ENCODE results near the gene FAN1. TPM values are rescaled to one million over a fixed set of nuclear protein-coding genes. Genes with fewer than 3 reads are reported as not detected.

Gene FAN1
- total and polyA plus RNA-seq, 9 of the 15 experiments (the other 6 are each of a cell fraction or from before 2014, with no cell fraction given): 1.5 to 16.8 (median 12.0) TPM

DNA sequence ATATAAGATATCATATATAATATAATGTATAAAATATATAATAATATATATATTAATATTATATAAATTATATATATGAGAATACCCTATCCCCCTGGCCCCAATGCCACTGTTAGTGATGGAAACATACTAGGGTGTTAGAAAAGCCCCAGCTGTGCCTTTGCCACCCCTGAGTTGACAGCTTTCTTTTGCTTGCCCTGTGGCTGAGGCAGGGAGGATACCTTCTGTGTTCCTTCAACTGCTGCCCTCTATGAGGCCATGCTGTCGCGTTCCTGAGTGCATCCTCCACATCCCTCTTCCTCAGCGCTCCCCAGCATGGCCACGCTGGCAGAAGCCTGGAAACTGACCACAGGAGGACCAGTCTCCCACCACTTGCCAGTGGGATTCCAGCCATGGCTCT is 26.3 kb downstream of the FAN1 start:
- DNase-seq (ENCODE audit: extremely low read depth in 1 of 4, low spot score in 3 of 4) (no peak), ATAC-seq (no peak), FAIRE-seq (no peak)
- in situ Hi-C loops (cut with MboI) (no loop called here), intact Hi-C loops (cut with micrococcal nuclease) (no loop called here)
- Histone ChIP-seq H3K9ac (ENCODE audit: insufficient read depth in 1 of 2, low read depth in 2 of 2, low read length in 2 of 2) (no peak overlapping the region), H3K4me2 (ENCODE audit: insufficient read depth, low read length) (no peak overlapping the region), H3K4me1 (replicated peaks in 1 of 2; ENCODE audit: control insufficient read depth in 2 of 2, insufficient read depth in 2 of 2, low read length in 2 of 2) (no peaks in the 10 kb centered on the region), H3K27ac (ENCODE audit: extremely low read depth, low read depth, low read length) (no peak overlapping the region), H3K9me1 (ENCODE audit: control insufficient read depth, insufficient read depth, low read length) (no peaks in the 10 kb centered on the region), H3K4me3 (no peak overlapping the region), H3K79me2 (ENCODE audit: control insufficient read depth, insufficient read depth, low read length) (no peaks in the 10 kb centered on the region), H3K27me3 (ENCODE audit: control insufficient read depth in 2 of 2, insufficient read depth in 2 of 2, low read length in 2 of 2) (no peaks in the 10 kb centered on the region; a peak in 1 of 5 replicates), H3K36me3 (ENCODE audit: control insufficient read depth, insufficient read depth, low read length) (peaks cover 52% of the 10 kb centered on the region), H3K9me3 (replicated peaks; ENCODE audit: control insufficient read depth, insufficient read depth, low read depth, low read length) (no peaks in the 10 kb centered on the region), H2AFZ (ENCODE audit: low read depth, low read length) (no peak overlapping the region), H4K20me1 (replicated peaks; ENCODE audit: control insufficient read depth, insufficient read depth, low read length) (0 out of 2 replicates have a peak, but pooled peaks cover 6% of the 10 kb centered on the region)
- ChIA-PET POLR2A (interaction anchor here (0.9 kb wide), 1 partner anchor 30 kb away, joined by 3 read pairs; no protein-coding TSS in a partner anchor), CTCF (ENCODE audit: low intra/inter-chr PET ratio) (no interaction called here)
- no TSS peak for BruUV-seq (replicated peaks)
- TF ChIP-seq NBN (IDR thresholded peaks at IDR 0.05; ENCODE audit: low read depth) (no peak), MCM7 (IDR thresholded peaks at IDR 0.05) (no peak), PML (IDR thresholded peaks at IDR 0.05; ENCODE audit: low read length) (no peak), SRSF3 (IDR thresholded peaks at IDR 0.05; ENCODE audit: insufficient read depth, low read length) (no peak), SETDB1 (IDR thresholded peaks at IDR 0.05; ENCODE audit: low read length) (no peak), TRIM28 (IDR thresholded peaks at IDR 0.05) (no peak), E2F1 (CRISPR knock-in tag; IDR thresholded peaks at IDR 0.05) (no peak), XRCC3 (IDR thresholded peaks at IDR 0.05) (no peak), ZNF449 (CRISPR knock-in tag; IDR thresholded peaks at IDR 0.05) (no peak), SMAD2 (IDR thresholded peaks at IDR 0.05; ENCODE audit: low read depth, low read length) (no peak)
- TF ChIP-seq, protein P1, sequence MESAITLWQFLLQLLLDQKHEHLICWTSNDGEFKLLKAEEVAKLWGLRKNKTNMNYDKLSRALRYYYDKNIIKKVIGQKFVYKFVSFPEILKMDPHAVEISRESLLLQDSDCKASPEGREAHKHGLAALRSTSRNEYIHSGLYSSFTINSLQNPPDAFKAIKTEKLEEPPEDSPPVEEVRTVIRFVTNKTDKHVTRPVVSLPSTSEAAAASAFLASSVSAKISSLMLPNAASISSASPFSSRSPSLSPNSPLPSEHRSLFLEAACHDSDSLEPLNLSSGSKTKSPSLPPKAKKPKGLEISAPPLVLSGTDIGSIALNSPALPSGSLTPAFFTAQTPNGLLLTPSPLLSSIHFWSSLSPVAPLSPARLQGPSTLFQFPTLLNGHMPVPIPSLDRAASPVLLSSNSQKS (CRISPR knock-in tag; IDR thresholded peaks at IDR 0.05): no peak
- 83% methylated on average over 4 of the region's 4 CpGs for WGBS (ENCODE audit: insufficient coverage, low coverage, missing lambda C conversion rate)
